RWPE1 (cell line): ENCODE data around the gene RGS4.

Source experiments
- CTCF ChIA-PET: fragments of 350-600 bp; sonication (Branson Sonifier 250); formaldehyde crosslinking; extraction: SDS; loops from one replicate; lab custom pipeline; 2021; lab: Yijun Ruan, JAX
- POLR2A ChIA-PET: fragments of 400-600 bp; formaldehyde crosslinking; extraction: SDS; loops from one replicate; lab custom pipeline; 2020; ENCODE audit warnings: antibody characterized with exemption; ENCODE audit not compliant: low non-redundant PET; lab: Yijun Ruan, JAX
- DNase-seq: peaks from one replicate; pipeline ENCODE4 v3.0.0; 2012; ENCODE audit warnings: low spot score
- H3K27ac ChIP-seq: fragments of 450-650 bp; 2 replicates; pipeline ENCODE4 v1.5.1; 2017
- CTCF ChIP-seq: fragments of 450-650 bp; conservative IDR thresholded peaks from 2 replicates; pipeline ENCODE4 v1.5.1; 2017; ENCODE audit warnings: low read depth, mild to moderate bottlenecking

RGS4 gene

DNA sequence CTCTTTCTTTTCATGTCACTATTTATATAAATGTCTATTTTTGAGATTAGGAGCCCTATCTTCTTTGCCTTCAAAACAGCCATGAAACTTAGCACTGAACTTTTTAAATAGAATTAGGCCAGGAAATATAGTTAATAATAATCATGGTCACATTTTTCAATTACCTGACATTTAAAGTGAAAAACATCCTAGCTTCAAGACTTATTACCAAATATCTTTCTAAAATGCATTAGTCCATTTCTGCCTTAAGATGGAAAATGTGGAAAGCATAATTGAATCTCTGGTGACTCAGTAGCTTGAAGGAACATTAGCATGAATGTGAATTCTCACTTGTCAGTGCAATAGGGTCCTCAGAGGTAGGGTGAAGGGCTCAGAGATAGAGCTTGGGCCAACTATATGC, 18.7 kb upstream of the RGS4 start:
- no peak for DNase-seq
- no peak overlapping the region for H3K27ac ChIP-seq
- ChIA-PET CTCF (no interaction called here), POLR2A (no interaction called here)
- TF ChIP-seq CTCF = no peak

DNA sequence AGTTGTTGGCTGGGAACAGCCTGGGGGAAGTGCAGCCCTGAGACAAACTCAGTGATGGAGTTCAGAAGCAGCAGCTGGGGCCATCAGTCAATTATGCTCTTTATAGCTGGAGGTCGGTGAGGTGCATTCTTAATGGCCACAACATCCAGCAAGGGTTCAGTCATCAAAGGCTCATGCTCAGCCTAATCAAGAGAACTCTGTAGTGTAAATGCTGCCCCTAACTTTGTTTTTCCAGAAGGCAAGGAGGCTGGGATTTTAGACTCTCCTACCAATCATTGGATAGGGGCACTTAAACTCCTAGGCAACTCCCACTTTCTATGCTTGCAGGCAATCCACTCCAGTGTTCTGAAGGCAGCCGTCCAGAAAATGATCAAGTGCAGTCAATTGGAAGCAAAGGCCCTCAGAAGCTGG, 15.0 kb upstream of the RGS4 start:
- ChIA-PET CTCF (no interaction called here), POLR2A (no interaction called here)
- no peak for TF ChIP-seq CTCF
- H3K27ac ChIP-seq = no peak overlapping the region
- DNase-seq = no peak

- H3K27ac ChIP-seq = no peak overlapping the region
- CTCF ChIA-PET = no interaction called here
- DNase-seq = no peak
- POLR2A ChIA-PET = no interaction called here
- no peak for TF ChIP-seq CTCF
These were observed 14.2 kb upstream of the RGS4 start for GRCh38 chr1:163055005-163055404.

DNA sequence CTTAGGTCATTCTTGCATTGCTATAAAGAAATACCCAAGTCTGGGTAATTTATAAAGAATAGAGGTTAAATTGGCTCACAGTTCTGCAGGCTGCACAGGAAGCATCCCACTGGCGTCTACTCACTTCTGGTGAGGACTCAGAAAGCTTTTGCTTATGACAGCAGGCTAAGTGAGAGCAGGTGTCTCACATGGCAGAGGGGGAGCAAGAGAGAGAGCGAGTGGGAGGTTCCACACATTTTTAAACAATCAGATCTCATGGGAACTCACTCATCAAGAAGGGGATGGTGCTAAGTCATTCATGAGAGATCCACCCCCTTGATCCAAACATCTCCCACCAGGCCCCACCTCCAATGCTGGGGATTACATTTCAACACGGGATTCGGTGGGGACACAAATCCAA, 13.6 kb upstream of the RGS4 start:
- no peak overlapping the region for H3K27ac ChIP-seq
- no peak for DNase-seq
- TF ChIP-seq CTCF = no peak
- POLR2A ChIA-PET = no interaction called here
- CTCF ChIA-PET = no interaction called here

- CTCF ChIA-PET = interaction anchor here (0.6 kb wide), 1 partner anchor 143 kb away, joined by 3 read pairs; no protein-coding TSS in a partner anchor
- TF ChIP-seq CTCF = no peak
- H3K27ac ChIP-seq = no peak overlapping the region
- DNase-seq = no peak
- POLR2A ChIA-PET = no interaction called here
These were observed 12.3 kb upstream of the RGS4 start for GRCh38 chr1:163056831-163057230.

DNA sequence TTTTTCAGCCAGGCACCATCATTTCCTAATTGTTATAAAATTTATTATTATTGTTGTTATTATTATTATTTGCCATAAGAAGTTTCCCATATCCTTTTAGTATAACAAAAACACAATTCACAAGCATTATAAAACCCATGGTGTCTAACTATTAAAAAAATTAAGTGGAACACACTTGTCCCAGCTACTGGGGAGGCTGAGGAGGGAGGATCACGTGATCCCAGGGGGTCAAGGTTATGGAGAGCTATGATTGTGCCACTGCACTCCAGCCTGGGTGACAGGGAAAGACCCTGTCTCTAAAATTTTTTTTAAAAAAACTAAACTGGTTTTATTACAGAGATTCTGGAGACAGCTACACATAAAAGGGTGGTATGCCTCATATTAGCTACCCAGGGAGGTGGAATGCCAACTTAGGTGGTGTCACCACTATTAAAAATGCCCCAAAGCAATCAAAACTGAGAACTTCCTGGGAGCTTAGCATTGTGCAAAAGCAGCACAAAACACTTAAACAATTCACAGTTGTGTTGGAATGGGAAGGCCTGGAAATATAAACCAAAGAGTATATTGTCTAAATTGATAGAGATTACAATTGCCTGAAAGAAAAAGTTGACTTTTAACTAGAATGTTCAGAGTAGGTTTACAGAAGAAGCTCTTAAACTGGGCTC, 8.7 kb upstream of the RGS4 start:
- no peak overlapping the region for H3K27ac ChIP-seq
- ChIA-PET CTCF (interaction anchor here (0.6 to 1.7 kb wide), 2 partner anchors 8 to 182 kb away, joined by 5 to 6 read pairs; partner anchors contain the start of gene RGS4), POLR2A (no interaction called here)
- DNase-seq = no peak
- TF ChIP-seq CTCF = no peak
